Mesenteric fat pad (tissue), 1 donor: Measurements from ENCODE around the gene POLG. TPM values are rescaled to one million over a fixed set of nuclear protein-coding genes. Genes with fewer than 3 reads are reported as not detected.
A peak's percentile ranks its signal among the peaks of the same experiment; 100 is the strongest.

Experiments used
- DNase-seq: peaks from one replicate; pipeline ENCODE4 v3.0.0-alpha.2; 2020; ENCODE audit warnings: low spot score
- long read RNA-seq: library from polyadenylated mRNA; unstranded; transcript quantifications from one replicate; pipeline ENCODE4 v2.0.0, GENCODE V29; 2020
- total RNA-seq: library from RNA; stranded (reverse); fragmentation: NEBNext Ultra II Directional; extraction: Animal tissue kit (Norgen Biotek cat#: 25700); gene quantifications from one replicate; pipeline ENCODE4 v1.2.1, GENCODE V29; 2021
- donor health status: DM: yes; HTN: yes; CAD: no.

POLG gene
- 67.1 TPM for total RNA-seq
- long read RNA-seq, full-length matches to known transcripts = 2 of 34 reads
- long read RNA-seq, partial matches to known transcripts = 20 of 34 reads
- long read RNA-seq, other reads (novel, unspliced or antisense) = 12 of 34 reads

- DNase-seq = peak; percentile 99
These were observed at the start of gene POLG for GRCh38 chr15:89334510-89335297. Gene POLG, minus strand, starts transcription at chr15:89334824. Its CDS starts 1,070 bp downstream, at chr15:89333754.

GRCh38 chr15:89384176-89384604 lies 49.6 kb upstream of the POLG start:
- no peak for DNase-seq

- no peak for DNase-seq
These were observed 48.9 kb upstream of the POLG start for GRCh38 chr15:89383365-89384175.

GRCh38 chr15:89381888-89382686 lies 47.5 kb upstream of the POLG start:
- no peak for DNase-seq

- DNase-seq = no peak
These were observed 46.7 kb upstream of the POLG start for GRCh38 chr15:89381331-89381730.

- no peak for DNase-seq
These were observed 45.2 kb upstream of the POLG start for GRCh38 chr15:89379818-89380217.

GRCh38 chr15:89379251-89379695 lies 44.6 kb upstream of the POLG start:
- no peak for DNase-seq

- DNase-seq = no peak
These were observed 43.9 kb upstream of the POLG start for GRCh38 chr15:89378296-89379151.

GRCh38 chr15:89377842-89378295 lies 43.2 kb upstream of the POLG start:
- DNase-seq = no peak

- DNase-seq = no peak
These were observed 42.6 kb upstream of the POLG start for GRCh38 chr15:89377024-89377841.

GRCh38 chr15:89376388-89376787 lies 41.8 kb upstream of the POLG start:
- no peak for DNase-seq

- no peak for DNase-seq
These were observed 40.7 kb upstream of the POLG start for GRCh38 chr15:89375093-89376005.

GRCh38 chr15:89374086-89374981 lies 39.7 kb upstream of the POLG start:
- DNase-seq = no peak

GRCh38 chr15:89372069-89372935 lies 37.7 kb upstream of the POLG start:
- DNase-seq = no peak

- DNase-seq = no peak
These were observed 36.8 kb upstream of the POLG start for GRCh38 chr15:89371228-89372044.

- DNase-seq = no peak
These were observed 36.3 kb upstream of the POLG start for GRCh38 chr15:89370978-89371227.
